Endothelial cell of umbilical vein (primary cell): ENCODE data around the gene USP8. TPM values are rescaled to one million over a fixed set of nuclear protein-coding genes. Genes with fewer than 3 reads are reported as not detected.

Source experiments
- BruUV-seq: library from RNA; stranded (reverse); fragments of 400-500 nt; replicated peaks from 2 replicates; lab custom pipeline; 2021; lab: Mats Ljungman, UMichigan
- CTCF ChIA-PET: fragments of 300-600, 350-600 bp; sonication (Branson Sonifier 250); formaldehyde crosslinking; loops from one replicate; lab custom pipeline; 2021; ENCODE audit warnings: antibody characterized with exemption, inconsistent platforms; lab: Charles Lee
- POLR2A ChIA-PET: fragments of 300-600, 350-600 bp; sonication (Branson Sonifier 250); formaldehyde crosslinking; loops from one replicate; lab custom pipeline; 2021; ENCODE audit warnings: antibody characterized with exemption, inconsistent platforms; lab: Charles Lee
- DNase-seq: peaks from one replicate; pipeline ENCODE4 v3.0.0-alpha.2; 2011; ENCODE audit warnings: low read depth, low spot score
- FAIRE-seq: peaks from 2 replicates; lab custom pipeline; 2011; peaks lifted over from hg19 to GRCh38; lab: Jason Lieb, UNC
- H2AFZ ChIP-seq: 2 replicates; pipeline ENCODE4 v1.6.0; 2012; ENCODE audit warnings: low read depth, low read length, control low read depth, inconsistent platforms
- H3K27ac ChIP-seq: 2 replicates; pipeline ENCODE4 v1.5.1; 2011; ENCODE audit warnings: low read depth, mild to moderate bottlenecking, control low read depth, low read length, moderate library complexity; ENCODE audit not compliant: insufficient read depth
- H3K27me3 ChIP-seq, 2 experiments: 2 replicates each; pipeline versions ENCODE4 v1.6.0 to v1.6.1; 2011; ENCODE audit warnings: low read length in 2 of 2, mixed read lengths in 1 of 2; ENCODE audit not compliant: control insufficient read depth in 2 of 2, insufficient read depth in 2 of 2
- H3K36me3 ChIP-seq, 2 experiments: 2 replicates in 1 of 2; 3 replicates in 1 of 2; pipeline ENCODE4 v1.5.1; 2011; ENCODE audit warnings: low read length in 2 of 2, mild to moderate bottlenecking in 1 of 2, moderate library complexity in 1 of 2; ENCODE audit not compliant: control insufficient read depth in 2 of 2, insufficient read depth in 2 of 2; ENCODE audit errors: extremely low read depth in 1 of 2
- H3K4me1 ChIP-seq: 3 replicates; pipeline ENCODE4 v1.5.1; 2011; ENCODE audit warnings: mild to moderate bottlenecking, low read length; ENCODE audit not compliant: control insufficient read depth, insufficient read depth; ENCODE audit errors: extremely low read depth
- H3K4me2 ChIP-seq: 2 replicates; pipeline ENCODE4 v1.6.1; 2011; ENCODE audit warnings: low read length, control low read depth, mixed read lengths; ENCODE audit not compliant: insufficient read depth
- H3K4me3 ChIP-seq, 3 experiments: fragments of 200-600 bp in 1 of 3; sonication (generic), shearing (Covaris generic) in 1 of 3; replicated peaks in 1 of 3; 2 replicates each; pipeline ENCODE4 v1.5.1; 2011 to 2016; ENCODE audit warnings: control low read depth in 3 of 3, low read length in 3 of 3, mild to moderate bottlenecking in 2 of 3, inconsistent platforms in 1 of 3, low read depth in 1 of 3, moderate library complexity in 1 of 3; ENCODE audit not compliant: insufficient read depth in 1 of 3
- H3K79me2 ChIP-seq: 2 replicates; pipeline ENCODE4 v1.6.0; 2012; ENCODE audit warnings: low read length, inconsistent platforms; ENCODE audit not compliant: control insufficient read depth, insufficient read depth
- H3K9ac ChIP-seq: replicated peaks from 2 replicates; pipeline ENCODE3; 2011; ENCODE audit warnings: low read length, control low read depth; ENCODE audit not compliant: insufficient read depth; ENCODE audit errors: extremely low read depth
- H3K9me1 ChIP-seq: replicated peaks from 3 replicates; pipeline ENCODE4 v1.6.0; 2011; ENCODE audit warnings: mild to moderate bottlenecking, low read length; ENCODE audit not compliant: control insufficient read depth, insufficient read depth; ENCODE audit errors: extremely low read depth
- H3K9me3 ChIP-seq: replicated peaks from 2 replicates; pipeline ENCODE4 v1.5.1; 2012; ENCODE audit warnings: low read length, inconsistent platforms; ENCODE audit not compliant: control insufficient read depth, insufficient read depth
- H4K20me1 ChIP-seq: replicated peaks from 2 replicates; pipeline ENCODE3; 2011; ENCODE audit warnings: mild to moderate bottlenecking, low read length; ENCODE audit not compliant: control insufficient read depth, insufficient read depth; ENCODE audit errors: extremely low read depth
- CTCF ChIP-seq, 2 donors: IDR thresholded peaks; 1 replicate in 1 of 2; 2 replicates in 1 of 2; pipeline ENCODE4 v1.5.1; 2011; ENCODE audit warnings: low read length in 2 of 2, mild to moderate bottlenecking in 2 of 2, moderate library complexity in 2 of 2, control low read depth in 1 of 2, inconsistent platforms in 1 of 2, low read depth in 1 of 2; ENCODE audit not compliant: insufficient read depth in 1 of 2; ENCODE audit errors: extremely low read depth in 1 of 2
- EZH2 ChIP-seq: IDR thresholded peaks from 2 replicates; pipeline ENCODE4 v1.6.1; 2012; ENCODE audit warnings: borderline replicate concordance, low read depth, mild to moderate bottlenecking, moderate library complexity, low read length, inconsistent platforms; ENCODE audit not compliant: severe bottlenecking
- FOS ChIP-seq: IDR thresholded peaks from 2 replicates; pipeline ENCODE4 v1.6.1; 2011; ENCODE audit warnings: mild to moderate bottlenecking, low read length, moderate library complexity, borderline replicate concordance; ENCODE audit not compliant: insufficient read depth
- GATA2 ChIP-seq: IDR thresholded peaks from 2 replicates; pipeline ENCODE4 v1.7.0; 2011; ENCODE audit warnings: low read depth, mild to moderate bottlenecking, moderate library complexity, mixed read lengths, low read length; ENCODE audit not compliant: insufficient read length, insufficient read depth
- JUN ChIP-seq: IDR thresholded peaks from 2 replicates; pipeline ENCODE4 v1.6.1; 2011; ENCODE audit warnings: borderline replicate concordance, low read depth; ENCODE audit not compliant: insufficient read length, insufficient read depth
- MAX ChIP-seq: IDR thresholded peaks from 2 replicates; pipeline ENCODE4 v1.6.1; 2011; ENCODE audit not compliant: insufficient read depth, insufficient read length
- MYC ChIP-seq: IDR thresholded peaks from one replicate; pipeline ENCODE4 v1.6.1; 2011; ENCODE audit warnings: mild to moderate bottlenecking, low read depth, low read length
- POLR2A ChIP-seq: IDR thresholded peaks from 2 replicates; pipeline ENCODE4 v1.6.1; 2012; ENCODE audit warnings: low read depth, mild to moderate bottlenecking, control low read depth, low read length
- POLR2AphosphoS5 ChIP-seq: IDR thresholded peaks from 2 replicates; pipeline ENCODE4 v1.6.1; 2012; ENCODE audit warnings: low read depth, mild to moderate bottlenecking, control low read depth, low read length, moderate library complexity; ENCODE audit not compliant: insufficient read depth
- dilution Hi-C: fragments of 300-500 bp; cut with MboI; formaldehyde crosslinking; loops from one replicate; pipeline ENCODE4 v1.15.0; 2019; ENCODE audit warnings: low sequenced_read_pairs; ENCODE audit not compliant: extremely low pct_ligation_motif_present
- intact Hi-C: fragments of 100-400 bp; cut with micrococcal nuclease; formaldehyde crosslinking; loops from one replicate; pipeline ENCODE4 v1.10.0; 2022
- polyA plus RNA-seq, 4 experiments: library from polyadenylated mRNA; depleted of rRNA in 3 of 4; stranded (reverse) in 3 of 4; unstranded in 1 of 4; fragments of >200 nt; gene quantifications; 2 replicates each; pipeline versions ENCODE4 v1.2.1 to v1.2.3, GENCODE V29; 2011 to 2012; ENCODE audit warnings: missing spikeins in 1 of 4
- total RNA-seq: library from RNA; stranded (reverse); gene quantifications from 2 replicates; pipeline ENCODE4 v1.2.3, GENCODE V29; 2021

The USP8 gene
- total and polyA plus RNA-seq, 2 donors (not counting 3 experiments of a cell fraction or from before 2014, with no cell fraction given), result 19.0 to 44.8 TPM

GRCh38 chr15:50558012-50558411 lies 133.8 kb downstream of the USP8 start:
- H3K36me3 ChIP-seq, result peaks cover 0 to 7% of the 10 kb centered on the region in 2 experiments
- FAIRE-seq (no peak), DNase-seq (no peak)
- no TSS peak for BruUV-seq
- H4K20me1 ChIP-seq, result no peaks in the 10 kb centered on the region
- intact Hi-C loops, result no loop called here
- no peaks in the 10 kb centered on the region for H3K4me1 ChIP-seq
- H3K9me3 ChIP-seq, result no peaks in the 10 kb centered on the region
- H3K27me3 ChIP-seq, result no peaks in the 10 kb centered on the region
- TF ChIP-seq MYC (no peak), POLR2AphosphoS5 (no peak), GATA2 (no peak), JUN (no peak), EZH2 (no peak), FOS (no peak), POLR2A (no peak), CTCF (IDR thresholded peaks at IDR 0.05; ENCODE audit: extremely low read depth in 1 of 2, insufficient read depth in 1 of 2, low read depth in 1 of 2, low read length in 2 of 2) (no peak), MAX (no peak)
- no peak overlapping the region for H3K9ac ChIP-seq
- ChIA-PET CTCF (no interaction called here), POLR2A (no interaction called here)
- H3K4me2 ChIP-seq, result no peak overlapping the region
- no peak overlapping the region for H2AFZ ChIP-seq
- dilution Hi-C loops, result no loop called here
- H3K79me2 ChIP-seq, result no peaks in the 10 kb centered on the region
- no peak overlapping the region for H3K27ac ChIP-seq
- H3K9me1 ChIP-seq, result no peaks in the 10 kb centered on the region
- no peak overlapping the region for H3K4me3 ChIP-seq
